Measurements from ENCODE around the gene C5orf47.

Gene C5orf47

DNA sequence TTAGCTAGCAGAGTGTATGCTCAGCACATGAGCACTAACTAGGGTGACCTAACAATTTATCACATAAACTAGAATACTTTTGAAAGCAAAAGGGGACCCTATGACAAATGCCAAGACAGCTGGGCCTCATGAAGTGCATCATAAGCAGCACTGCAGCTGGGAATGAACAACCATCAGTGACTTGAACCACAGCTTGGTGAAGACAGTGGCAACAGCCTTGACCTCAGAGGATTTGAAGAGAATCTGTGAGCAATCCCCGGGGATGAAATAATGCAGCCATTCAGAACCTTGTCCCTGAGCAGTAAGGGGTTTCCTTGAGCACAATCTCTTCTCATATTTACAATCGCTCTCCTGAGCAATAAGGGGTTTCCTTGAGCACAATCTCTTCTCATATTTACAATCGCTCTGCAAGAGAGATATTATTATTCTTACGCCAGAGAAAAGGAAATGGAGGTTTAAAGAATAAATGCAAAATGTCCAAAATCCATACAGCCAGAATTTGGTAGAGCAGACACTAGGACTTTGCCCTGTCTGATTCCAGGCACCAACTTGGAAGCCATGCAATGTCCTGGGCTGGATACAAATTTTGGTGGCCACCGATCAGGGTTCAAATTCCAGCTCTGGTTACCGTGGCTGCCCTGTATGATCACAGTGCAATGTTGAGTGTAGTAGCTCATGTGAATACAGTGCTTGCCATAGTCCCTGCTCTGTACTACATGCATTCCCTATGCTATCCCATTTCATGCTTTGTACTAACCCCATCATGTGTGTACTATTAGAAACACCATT is 55.7 kb downstream of the C5orf47 start:
- no peak for DNase-seq

DNA sequence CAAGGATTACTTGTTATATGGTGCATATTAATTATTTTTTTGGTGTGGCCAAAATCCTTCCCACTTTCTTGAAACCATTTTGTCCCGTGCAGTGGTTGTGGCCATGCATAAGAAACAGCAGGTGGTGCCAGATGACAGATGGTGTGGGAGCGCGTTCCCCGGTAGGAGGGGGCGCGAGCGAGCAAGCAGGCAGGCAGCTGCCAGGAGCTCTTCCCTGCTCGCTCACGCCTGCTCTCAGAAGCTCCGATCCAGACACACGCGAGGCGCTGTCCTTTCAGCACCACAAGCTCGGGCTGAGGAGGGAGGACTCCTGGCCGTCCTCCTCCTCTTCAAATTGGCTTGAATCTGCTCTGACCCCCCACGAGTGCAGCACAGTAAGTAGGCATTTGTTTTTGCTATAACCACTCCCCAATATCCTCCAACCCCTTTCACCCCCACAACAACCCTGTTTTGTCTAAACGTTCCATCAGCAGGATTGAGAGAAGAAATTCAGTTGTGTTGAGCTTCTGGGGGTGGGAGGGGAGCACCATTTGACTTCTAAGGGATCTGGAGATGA is 56.6 kb downstream of the C5orf47 start, which contains the start of gene NSG2:
NSG2 (plus strand) TSS at position 237 of the 556 bp plus-strand sequence. CDS start 1,050 bp downstream, outside the sequence.
- DNase-seq: peak; percentile 1

DNA sequence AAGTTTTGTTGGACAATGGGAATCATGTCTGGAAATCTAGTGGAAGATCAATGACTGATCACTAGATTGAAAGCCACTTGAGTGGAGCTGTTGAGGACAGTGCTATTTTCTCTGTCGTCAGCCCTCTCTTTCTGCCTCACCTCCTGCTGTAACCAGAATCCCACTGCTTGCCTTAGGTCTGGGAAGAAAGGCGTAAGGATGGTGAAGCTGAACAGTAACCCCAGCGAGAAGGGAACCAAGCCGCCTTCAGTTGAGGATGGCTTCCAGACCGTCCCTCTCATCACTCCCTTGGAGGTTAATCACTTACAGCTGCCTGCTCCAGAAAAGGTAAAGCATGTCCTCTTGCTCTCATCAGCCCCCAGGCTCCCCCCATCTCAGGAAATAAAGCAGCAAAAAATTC is 57.6 kb downstream of the C5orf47 start:
- no peak for DNase-seq

DNA sequence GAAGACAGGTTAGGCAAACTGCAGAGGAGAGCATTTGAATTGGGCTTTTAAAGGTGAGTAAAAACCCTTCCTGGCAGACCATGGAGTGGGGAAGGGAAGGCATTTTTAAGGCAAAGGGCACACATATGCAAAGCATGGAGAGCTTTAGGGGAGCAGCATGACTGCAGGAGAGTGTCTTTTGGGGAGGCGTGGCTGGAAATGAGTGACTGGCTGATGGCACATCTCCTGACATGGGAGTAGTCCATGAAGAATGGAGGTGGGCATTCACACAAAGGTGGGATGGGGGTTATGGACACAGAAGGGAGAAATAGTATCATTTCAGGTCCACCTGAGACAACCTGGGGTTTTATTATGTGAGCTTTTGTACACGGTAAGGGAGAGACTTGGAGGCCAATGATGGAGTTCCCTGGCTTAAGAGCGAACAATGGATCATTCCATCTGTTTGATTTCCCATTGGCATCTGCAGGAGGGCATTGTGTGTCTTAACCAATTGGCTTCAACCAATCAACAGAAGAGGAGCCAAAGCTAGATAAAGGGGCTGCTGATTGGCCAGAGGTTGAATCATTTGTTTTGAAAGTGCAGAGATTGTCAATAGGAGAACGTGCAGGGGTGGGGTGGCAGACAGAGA is 58.6 kb downstream of the C5orf47 start:
- DNase-seq: no peak

DNA sequence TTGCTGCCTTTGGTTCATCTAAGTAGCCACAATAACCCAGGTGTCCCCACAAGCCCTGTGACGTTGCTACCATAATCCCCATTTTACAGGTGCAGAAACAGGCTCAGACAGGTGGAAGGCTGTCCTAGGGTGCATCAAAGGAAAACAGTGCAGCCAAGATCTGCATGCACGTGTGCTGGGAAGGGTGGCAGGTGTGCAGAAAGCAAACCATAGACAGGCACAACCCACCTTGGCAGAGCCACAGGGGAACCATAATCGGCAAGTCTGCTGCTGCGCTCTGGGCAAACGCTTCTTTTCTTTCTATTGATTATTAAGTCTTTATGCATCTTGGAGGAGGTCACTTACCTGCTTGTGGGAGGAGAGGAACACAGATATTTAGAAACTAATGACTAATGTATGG is 63.7 kb downstream of the C5orf47 start:
- no peak for DNase-seq

DNA sequence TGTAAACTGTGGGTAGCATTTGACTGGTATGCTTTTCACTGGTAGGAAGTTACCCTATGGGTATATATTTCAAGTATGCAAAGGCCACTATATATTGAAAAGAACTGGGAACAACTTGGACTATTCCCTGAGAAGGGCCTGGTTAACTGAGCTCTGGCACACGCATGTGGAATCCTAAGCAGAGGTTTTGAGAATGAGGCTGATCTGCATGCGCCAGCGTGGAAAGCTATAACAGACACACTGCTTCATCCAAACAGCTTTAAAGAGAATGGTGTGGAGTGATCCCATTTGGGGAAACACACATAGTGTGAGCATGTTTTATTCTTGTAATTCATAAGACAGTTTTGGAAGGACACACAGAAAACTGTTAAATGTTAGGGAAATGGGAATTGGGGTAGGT is 64.9 kb downstream of the C5orf47 start:
- DNase-seq: no peak
